NCI-H226 (cell line): Measurements from ENCODE around the gene TRPC1.

Experiments
- DNase-seq: peaks from one replicate; pipeline ENCODE4 v3.0.0-alpha.2; 2015

TRPC1 gene

GRCh38 chr3:142768338-142768737 lies 44.5 kb downstream of the TRPC1 start:
- DNase-seq: no peak

DNA sequence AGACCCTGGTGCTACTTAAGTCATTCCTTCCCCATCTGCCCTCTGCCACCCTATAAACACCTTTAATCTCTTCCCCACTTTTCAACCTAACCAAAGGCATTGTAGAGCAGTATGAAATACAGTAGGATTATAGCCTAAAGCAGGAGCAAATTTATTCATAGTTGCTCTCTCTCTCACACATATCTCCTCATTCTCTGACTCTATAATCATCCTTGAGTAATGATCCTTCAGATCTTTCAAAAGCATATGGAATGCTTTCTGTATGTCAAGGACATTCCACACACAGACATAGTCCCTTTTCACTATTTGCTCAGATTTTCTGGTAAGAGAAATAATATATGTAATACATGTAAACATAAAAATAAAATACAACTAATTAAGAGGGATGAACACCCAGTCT lies 54.1 kb downstream of the TRPC1 start:
- no peak for DNase-seq

- no peak for DNase-seq
These were observed 54.7 kb downstream of the TRPC1 start for GRCh38 chr3:142778541-142778940.

- DNase-seq: no peak
These were observed 55.8 kb downstream of the TRPC1 start for GRCh38 chr3:142779591-142779990.

DNA sequence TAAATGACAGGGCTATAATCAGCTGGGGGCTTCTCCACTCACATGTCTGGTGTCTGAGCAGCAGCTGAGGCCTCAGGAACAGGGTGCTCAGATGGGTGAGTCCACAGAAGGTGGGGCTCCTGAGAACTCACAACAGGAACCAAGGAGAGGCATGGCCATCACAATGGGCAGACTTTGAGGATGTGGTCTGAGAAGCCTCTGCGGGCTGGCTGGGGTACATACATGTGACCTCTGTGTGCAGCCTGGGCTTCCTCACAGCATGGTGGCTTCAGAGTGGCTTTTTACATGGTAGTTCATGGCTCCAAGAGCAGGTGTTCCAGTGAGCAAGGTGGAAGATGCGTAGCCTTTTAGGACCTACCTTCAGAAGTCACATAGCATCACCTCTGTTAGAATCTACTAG lies 58.8 kb downstream of the TRPC1 start:
- DNase-seq: no peak

DNA sequence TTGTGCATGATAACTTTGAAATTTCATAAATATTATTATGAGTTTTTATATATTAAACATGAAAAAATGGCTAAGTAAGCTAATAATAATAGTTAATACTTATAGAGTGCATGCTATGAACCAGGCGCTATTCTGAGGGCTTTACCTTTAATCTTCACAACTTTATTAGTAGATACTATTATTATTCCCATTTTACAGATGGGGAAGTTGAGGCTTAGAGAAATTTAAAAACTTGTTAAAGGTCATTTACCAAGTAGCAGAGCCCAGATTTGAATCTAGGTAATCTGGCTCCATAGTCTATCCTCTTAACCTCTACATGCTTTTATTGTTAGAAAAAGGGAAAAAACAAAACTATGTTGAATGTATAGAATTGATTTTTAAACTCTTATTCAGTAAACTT lies 60.4 kb downstream of the TRPC1 start:
- no peak for DNase-seq

DNA sequence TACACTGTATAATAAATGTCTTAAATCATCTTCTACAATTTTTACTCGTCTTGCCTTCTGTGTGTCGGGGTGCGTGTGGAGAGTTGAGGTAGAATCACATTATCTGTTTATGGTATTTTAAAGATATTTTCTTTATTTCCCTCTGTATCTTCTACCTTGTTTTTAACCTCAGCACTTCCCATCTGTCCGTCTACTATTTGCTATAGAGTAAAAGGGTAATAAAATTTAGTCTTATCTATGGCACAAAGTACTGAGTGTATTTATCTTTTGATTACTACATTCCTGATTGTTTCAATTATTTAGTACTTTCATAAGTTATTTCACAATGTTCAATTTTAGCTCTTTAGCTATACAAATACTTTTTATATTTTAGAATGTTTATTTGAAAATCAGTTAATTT lies 62.2 kb downstream of the TRPC1 start:
- no peak for DNase-seq

GRCh38 chr3:142787719-142788118 lies 63.9 kb downstream of the TRPC1 start:
- DNase-seq: no peak

DNA sequence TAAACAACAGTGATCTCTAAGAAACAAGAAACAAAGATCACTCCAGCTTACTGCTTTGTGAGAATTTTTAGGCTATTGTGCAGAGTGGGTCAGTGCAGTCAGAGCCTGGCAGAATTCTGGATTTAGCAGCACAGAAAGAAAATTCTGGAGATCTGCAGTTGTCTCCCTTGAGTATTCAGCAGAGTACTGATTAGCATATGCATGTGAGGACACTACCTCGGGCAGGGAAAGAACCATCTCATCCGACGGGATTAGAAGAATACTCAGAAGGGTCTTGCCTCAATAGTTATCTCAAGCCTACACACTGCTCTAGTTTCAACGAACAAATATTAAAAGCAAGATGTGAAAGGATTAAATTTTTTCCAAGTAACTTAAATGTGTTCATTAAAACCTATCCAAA lies 70.7 kb downstream of the TRPC1 start:
- DNase-seq: no peak

- DNase-seq: no peak
These were observed 71.5 kb downstream of the TRPC1 start for GRCh38 chr3:142795332-142795731.

- no peak for DNase-seq
These were observed 73.0 kb downstream of the TRPC1 start for GRCh38 chr3:142796823-142797222.

DNA sequence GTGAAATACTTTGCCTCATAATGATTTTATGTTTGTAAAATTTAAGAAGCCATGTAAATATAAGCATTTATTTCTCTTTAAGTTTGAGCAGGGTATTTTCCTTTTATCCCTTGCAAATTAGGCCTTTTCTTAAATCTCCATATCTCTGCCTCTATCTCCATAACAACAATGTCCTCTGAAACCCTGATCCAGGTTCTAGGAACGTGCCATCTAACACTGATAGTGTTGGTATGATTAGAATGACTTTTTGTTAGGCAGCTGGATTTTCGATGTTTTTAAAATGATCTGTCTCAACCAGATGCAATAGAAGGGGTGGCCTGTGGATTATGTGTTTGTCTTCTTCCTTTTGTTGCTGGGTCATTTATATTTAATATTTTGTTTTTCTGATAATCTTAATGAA lies 77.9 kb downstream of the TRPC1 start:
- no peak for DNase-seq

- no peak for DNase-seq
These were observed 79.1 kb downstream of the TRPC1 start for GRCh38 chr3:142802891-142803290.

- DNase-seq: peak; percentile 76
These were observed 84.5 kb downstream of the TRPC1 start for GRCh38 chr3:142808103-142808917.

- DNase-seq: no peak
These were observed 85.4 kb downstream of the TRPC1 start for GRCh38 chr3:142809259-142809658.

DNA sequence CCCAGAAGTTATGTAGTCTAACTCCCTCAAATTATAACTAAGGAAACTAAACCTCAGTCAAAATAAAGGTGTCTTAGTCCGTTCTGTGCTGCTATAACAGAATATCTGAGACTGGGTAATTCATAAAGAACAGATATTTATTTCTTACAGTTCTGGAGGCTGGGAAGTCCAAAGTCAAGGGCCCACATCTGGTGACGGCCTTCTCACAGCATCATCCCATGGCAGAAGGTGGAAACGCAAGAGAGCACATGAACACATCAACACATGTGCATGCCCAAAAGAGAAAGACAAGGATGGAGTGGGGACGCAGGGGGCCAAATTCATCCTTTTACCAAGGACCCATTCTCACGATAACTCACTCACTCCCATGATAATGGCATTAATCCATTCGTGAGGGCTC lies 92.0 kb downstream of the TRPC1 start:
- DNase-seq: no peak

DNA sequence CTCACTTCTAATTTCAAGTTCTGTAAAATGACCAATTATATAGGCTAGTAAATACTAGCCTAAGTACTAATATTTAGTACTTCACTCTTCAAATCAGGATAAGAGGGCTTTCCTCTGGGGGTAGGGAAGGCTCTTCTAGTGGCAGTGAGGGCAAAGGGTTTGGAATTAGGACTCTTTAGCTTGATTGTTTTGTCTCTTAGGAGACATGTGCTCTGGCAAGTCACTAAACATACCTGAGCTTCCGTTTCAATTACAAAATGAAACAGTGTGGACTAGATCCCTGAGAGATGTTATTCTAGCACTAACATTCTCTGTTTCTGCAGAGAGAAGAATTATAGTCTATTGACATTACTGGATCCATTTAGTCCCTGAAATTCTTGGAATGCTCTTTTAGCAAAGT lies 93.5 kb downstream of the TRPC1 start:
- no peak for DNase-seq

- DNase-seq: no peak
These were observed 94.1 kb downstream of the TRPC1 start for GRCh38 chr3:142817897-142818296.

GRCh38 chr3:142818651-142819050 lies 94.8 kb downstream of the TRPC1 start:
- no peak for DNase-seq

DNA sequence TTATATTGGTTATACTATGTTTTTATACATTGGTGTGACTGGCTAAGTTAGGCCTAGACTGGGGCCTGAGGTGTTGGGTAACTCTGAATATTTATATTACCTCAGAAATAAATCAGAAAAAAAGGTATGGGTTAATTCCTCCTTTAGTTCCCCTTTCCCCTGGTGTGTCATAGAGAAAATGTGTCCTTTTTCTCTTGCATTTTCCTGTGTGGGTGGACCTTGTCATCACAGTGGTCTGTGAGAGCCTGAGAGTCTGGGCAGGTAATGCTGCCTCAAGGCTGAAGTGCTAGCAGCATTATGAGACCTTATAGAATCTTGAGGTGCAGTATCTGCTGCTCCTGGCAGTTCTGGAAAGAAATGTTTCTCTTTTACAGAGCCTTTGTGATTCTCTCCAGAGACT lies 95.3 kb downstream of the TRPC1 start:
- DNase-seq: no peak

DNA sequence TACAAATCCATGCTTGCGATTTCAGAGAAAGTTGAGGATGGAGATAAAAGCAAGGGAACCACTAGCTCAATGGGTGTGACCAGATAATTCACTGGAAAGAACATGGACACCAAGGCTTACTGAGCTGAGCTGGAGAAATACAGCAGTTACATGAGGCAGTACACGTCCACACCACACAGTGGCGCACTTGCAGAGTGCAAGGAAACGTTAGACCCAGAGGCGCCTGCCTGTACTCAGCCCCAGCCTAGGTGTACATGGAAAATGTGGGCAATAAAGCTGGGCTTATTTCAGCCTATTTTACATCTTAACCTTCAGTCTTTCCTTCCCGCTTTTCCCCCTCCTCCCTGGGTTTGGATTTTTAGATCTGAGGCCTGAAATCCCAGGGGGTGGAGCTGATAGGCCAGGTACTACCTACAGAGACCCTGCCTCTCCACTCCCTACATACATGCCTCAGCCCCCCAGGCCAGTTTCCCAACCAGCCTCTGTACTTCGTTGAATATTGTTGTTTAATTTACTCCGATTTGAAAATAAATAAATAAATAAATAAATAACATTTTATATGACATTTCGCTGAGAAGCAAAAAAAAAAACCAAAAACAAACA lies 105.0 kb downstream of the TRPC1 start:
- DNase-seq: peak; percentile 64

GRCh38 chr3:142837526-142837925 lies 113.7 kb downstream of the TRPC1 start:
- DNase-seq: no peak

- no peak for DNase-seq
These were observed 116.0 kb downstream of the TRPC1 start for GRCh38 chr3:142839831-142840230.

- DNase-seq: no peak
These were observed 120.6 kb downstream of the TRPC1 start for GRCh38 chr3:142844339-142844977.
